HG03039 (cell line): ENCODE results near the gene SLC2A10.

Experiments
- ATAC-seq: cut with Tn5 transposase; IDR thresholded peaks from one replicate; pipeline ENCODE4 v1.9.1; 2021; ENCODE audit warnings: mild to moderate bottlenecking, moderate library complexity; ENCODE audit not compliant: unreplicated experiment

SLC2A10 gene

GRCh38 chr20:46701986-46702385, 7.5 kb upstream of the SLC2A10 start:
- ATAC-seq: no peak

GRCh38 chr20:46702447-46703203, 6.8 kb upstream of the SLC2A10 start:
- no peak for ATAC-seq

- ATAC-seq: no peak
These were observed 6.0 kb upstream of the SLC2A10 start for GRCh38 chr20:46703435-46703834.

GRCh38 chr20:46704714-46705377, 4.6 kb upstream of the SLC2A10 start:
- no peak for ATAC-seq

GRCh38 chr20:46705378-46705729, 4.1 kb upstream of the SLC2A10 start:
- ATAC-seq: no peak

- no peak for ATAC-seq
These were observed 3.2 kb upstream of the SLC2A10 start for GRCh38 chr20:46706242-46706641.

- no peak for ATAC-seq
These were observed 1.1 kb upstream of the SLC2A10 start for GRCh38 chr20:46708172-46708860.

- ATAC-seq: no peak
These were observed 392 bp upstream of the SLC2A10 start for GRCh38 chr20:46709055-46709458.

GRCh38 chr20:46710153-46710913, 884 bp downstream of the SLC2A10 start:
- no peak for ATAC-seq

- ATAC-seq: no peak
These were observed 2.7 kb downstream of the SLC2A10 start for GRCh38 chr20:46712056-46712636.

GRCh38 chr20:46713957-46714834, 4.7 kb downstream of the SLC2A10 start:
- no peak for ATAC-seq

GRCh38 chr20:46715292-46715756, 5.9 kb downstream of the SLC2A10 start:
- ATAC-seq: no peak

- no peak for ATAC-seq
These were observed 8.5 kb downstream of the SLC2A10 start for GRCh38 chr20:46717818-46718541.

GRCh38 chr20:46720019-46720418, 10.6 kb downstream of the SLC2A10 start:
- ATAC-seq: no peak

- no peak for ATAC-seq
These were observed 11.5 kb downstream of the SLC2A10 start for GRCh38 chr20:46720776-46721425.

GRCh38 chr20:46721476-46721875, 12.0 kb downstream of the SLC2A10 start:
- no peak for ATAC-seq

- ATAC-seq: no peak
These were observed 13.0 kb downstream of the SLC2A10 start for GRCh38 chr20:46722450-46722849.

- ATAC-seq: no peak
These were observed 13.6 kb downstream of the SLC2A10 start for GRCh38 chr20:46723039-46723438.
